Hepatocyte (in vitro differentiated cells): ENCODE data around the gene TMC5.

Experiments used
- CTCF ChIP-seq: fragments of 200-600 bp; sonication (generic); IDR thresholded peaks from 2 replicates; pipeline ENCODE4 v1.5.1; 2016; ENCODE audit warnings: antibody characterized with exemption, mild to moderate bottlenecking; ENCODE audit not compliant: poor library complexity
- EZH2 ChIP-seq: fragments of 200-600 bp; sonication (generic); IDR thresholded peaks from 2 replicates; pipeline ENCODE4 v1.6.1; 2016; ENCODE audit warnings: antibody characterized with exemption, mild to moderate bottlenecking, borderline replicate concordance

GRCh38 chr16:19384656-19385055 lies 33.0 kb upstream of the TMC5 start:
- TF ChIP-seq CTCF = no peak
- no peak for TF ChIP-seq EZH2
